NCI-H128 (cell line): ENCODE data around the gene TUBB6.

Source experiments
- DNase-seq: peaks from one replicate; lab custom pipeline; 2025; ENCODE audit not compliant: unreplicated experiment; lab: John Stamatoyannopoulos, UW

TUBB6 gene

DNA sequence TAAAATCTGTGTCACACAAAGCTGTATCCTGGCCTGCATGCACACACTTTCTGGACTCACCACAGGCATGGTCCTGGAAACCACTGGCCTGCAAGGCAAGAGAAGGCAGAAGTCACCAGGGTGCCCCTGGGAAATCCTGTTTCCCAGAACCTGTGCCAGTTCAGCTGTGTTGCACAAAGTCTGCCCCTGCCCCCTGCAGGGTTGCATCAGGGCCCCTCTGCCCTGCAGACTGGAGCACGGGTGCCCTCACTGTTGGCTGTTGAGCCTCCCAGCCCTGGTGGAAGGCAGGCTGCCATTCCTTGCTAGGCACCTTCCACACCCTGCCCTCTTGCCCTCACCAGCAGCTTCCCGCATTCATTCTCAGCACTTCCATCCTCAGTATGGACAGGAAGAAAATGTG lies 18.0 kb upstream of the TUBB6 start:
- no peak for DNase-seq

DNA sequence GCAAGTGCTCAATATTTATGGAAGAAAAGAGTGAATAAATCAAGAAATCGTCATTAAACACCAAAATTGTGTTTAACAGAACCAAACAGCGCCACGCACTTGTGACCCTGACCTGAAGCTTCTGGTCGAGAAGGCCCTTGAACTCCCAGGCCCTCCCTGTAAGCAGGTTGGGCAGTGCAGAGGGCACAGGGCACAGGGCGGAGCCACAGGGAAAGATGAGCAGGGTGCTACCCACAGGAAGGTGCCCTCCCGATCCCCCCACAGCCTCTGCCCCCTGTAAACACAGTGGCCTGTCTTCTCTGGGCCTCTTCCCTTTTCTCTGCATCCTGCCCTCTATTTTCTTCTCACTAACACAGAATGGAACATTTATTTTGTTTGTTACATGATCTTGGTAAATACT lies 16.9 kb upstream of the TUBB6 start:
- no peak for DNase-seq

- no peak for DNase-seq
These were observed 16.4 kb upstream of the TUBB6 start for GRCh38 chr18:12291690-12292089.

GRCh38 chr18:12293831-12294230 lies 14.2 kb upstream of the TUBB6 start:
- no peak for DNase-seq

GRCh38 chr18:12295389-12296086 lies 12.5 kb upstream of the TUBB6 start:
- no peak for DNase-seq

DNA sequence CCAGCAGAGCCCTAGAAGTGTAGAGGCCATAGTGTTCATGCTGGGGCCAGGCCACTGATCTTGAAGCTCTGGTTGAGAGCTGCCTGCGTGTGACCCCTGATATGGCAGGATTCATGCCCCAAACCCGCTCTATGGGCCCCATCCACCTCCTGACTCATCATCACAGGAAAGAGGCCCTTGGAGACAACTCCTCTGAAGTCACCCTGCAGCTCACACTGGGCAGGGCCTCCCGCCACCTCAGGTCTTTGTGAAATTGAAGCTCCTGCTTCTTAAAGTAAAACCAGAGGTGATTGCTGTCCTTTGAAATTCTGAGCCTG lies 12.0 kb upstream of the TUBB6 start:
- no peak for DNase-seq

DNA sequence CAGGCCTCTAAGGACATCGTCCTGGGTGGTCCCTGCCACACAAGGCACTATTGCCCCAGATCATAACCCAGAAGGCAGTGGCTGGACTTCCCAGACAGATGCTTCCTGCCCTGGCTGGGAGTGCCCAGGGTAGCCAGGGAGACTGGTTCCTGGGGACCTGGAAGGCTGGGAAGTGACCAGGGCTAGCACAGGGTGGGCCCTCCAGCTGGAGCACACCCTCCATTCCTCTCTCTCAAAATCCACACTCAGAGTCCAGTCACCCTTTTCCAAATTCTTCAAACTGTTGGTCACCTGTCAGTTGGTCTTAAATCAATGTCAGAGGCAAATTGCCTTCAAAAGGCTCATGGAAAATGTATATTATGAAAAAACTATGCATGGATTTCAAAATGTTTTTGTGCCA lies 11.6 kb upstream of the TUBB6 start:
- DNase-seq, result no peak

DNA sequence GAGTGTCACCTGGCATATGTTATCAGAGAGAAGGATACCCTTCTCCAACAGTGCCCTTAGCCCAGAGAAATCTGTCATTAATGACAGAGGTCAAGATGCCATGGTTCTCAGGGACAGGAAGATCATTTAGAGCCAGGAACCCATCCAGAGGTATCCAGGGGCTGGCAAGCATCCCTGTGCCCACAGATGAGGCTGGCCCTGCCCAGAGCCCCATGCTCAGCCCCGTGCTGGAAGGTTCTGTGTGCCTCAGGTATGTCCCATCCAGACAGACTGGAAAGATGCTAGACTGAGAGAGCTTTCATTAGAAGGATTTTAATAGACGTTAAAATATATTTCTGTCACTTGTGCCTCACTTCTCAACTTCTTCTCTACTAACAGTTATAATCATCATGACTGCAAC lies 8.2 kb upstream of the TUBB6 start:
- DNase-seq, result no peak

GRCh38 chr18:12301263-12302005 lies 6.6 kb upstream of the TUBB6 start:
- no peak for DNase-seq

GRCh38 chr18:12302391-12303147 lies 5.5 kb upstream of the TUBB6 start:
- no peak for DNase-seq

DNA sequence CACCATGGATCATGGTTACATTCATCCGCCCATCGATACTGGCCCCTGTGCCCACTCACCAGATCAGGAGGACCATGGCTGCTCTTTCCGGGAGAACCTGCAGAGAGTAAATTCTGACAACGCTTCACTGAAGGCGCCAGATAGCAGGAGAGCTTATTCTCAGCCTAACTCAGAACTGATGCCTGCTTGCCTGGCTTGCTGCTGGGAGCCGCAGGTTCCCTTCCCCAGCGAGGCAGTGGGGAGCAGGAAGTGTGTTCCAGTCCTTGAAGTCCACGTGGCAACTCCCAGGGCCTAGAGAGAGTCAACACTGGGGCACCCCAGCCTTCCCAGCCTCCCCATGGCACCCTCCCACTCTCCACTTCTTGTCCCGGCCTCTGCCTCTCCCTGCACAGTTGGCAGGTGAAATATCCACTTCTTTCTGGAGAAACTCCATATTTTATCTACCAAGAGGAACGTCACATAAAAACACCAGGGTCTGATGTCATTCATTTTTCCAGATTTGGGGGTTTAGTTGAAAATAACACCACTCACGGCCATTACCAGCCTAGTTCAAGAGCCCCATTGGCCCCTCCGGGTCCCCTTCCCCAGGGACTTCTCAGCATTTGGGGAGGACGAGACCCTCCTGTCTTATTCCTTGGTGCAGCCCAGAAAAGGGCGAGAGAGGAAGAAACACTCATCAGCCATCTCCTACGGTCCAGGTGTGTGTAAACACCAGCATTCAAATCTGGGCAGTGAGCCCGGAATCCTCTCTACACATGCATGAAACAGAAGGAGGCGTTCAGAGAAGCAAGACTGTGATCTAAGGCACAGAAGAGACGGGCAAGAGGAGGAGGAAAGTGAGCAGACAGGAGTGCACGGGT lies 3.5 kb upstream of the TUBB6 start:
- DNase-seq, result peak; percentile 25

- no peak for DNase-seq
These were observed 2.8 kb upstream of the TUBB6 start for GRCh38 chr18:12305211-12305610.

DNA sequence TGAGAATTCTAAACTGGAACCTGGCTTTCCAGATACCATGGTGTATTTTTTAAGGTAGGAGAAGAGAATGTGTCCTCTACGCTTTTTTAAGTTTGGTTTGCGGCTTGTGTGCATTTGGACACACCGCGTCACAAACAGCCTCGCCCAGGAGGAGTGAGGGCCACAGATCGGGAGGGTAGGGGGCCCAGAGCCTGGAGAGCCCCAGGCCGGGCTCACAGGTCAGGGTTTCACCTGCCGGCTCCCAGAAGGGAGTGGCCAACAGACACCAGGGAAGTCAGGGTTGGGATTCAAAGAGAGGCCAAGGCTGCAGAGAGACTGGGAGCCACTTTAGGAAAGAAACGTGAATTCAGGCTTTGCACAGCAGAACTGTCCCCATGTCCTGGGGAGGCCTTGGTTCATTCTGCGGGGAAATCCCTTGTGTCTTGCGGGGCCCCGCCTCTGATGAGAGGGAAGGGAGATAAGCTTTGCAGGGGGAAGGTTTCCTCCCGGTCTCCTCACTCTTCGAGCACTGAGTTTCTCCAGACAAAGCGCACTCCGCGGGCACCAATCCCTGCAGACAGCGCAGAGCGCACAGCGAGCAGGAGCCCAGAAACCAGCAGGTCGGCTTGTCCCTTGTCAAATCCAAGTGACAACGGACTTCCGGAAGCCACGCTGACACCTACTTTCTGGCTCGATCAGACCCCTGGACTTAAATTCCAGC lies 2.0 kb upstream of the TUBB6 start:
- DNase-seq, result no peak

- no peak for DNase-seq
These were observed 1.0 kb upstream of the TUBB6 start for GRCh38 chr18:12306752-12307700.

DNA sequence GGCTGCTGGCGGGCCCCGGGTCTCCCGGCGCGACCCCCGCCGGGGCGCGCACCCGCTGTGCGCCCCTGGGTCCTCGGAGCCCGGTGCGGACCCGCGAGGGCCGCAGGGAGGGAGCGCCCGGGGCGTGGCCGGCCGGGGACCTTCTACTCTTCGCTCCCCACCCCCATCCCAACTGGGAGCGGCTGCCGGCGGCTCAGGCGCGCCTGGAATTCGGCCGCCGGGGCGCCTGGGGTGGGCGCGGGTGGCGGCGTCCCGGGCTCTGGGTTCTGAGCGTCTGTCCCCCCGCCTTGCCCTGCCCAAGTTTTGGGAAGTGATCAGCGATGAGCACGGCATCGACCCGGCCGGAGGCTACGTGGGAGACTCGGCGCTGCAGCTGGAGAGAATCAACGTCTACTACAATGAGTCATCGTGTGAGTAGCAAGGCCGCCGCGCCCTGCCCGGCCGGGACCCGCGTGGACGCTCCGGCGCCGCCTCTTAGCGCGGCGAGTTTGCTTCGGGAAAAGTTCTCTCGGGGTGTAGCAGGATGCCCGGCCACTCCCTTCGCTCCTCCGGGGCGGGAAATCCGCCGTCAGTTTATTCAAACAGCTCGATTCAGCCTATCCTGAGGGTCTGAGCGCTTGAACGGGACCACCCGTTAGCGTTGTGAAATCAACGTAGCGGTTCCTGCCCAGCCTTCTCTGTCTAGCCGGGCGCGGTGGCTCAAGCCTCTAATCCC lies 502 bp downstream of the TUBB6 start:
- DNase-seq, result no peak

GRCh38 chr18:12309683-12310198 lies 1.7 kb downstream of the TUBB6 start:
- no peak for DNase-seq

GRCh38 chr18:12310762-12311161 lies 2.7 kb downstream of the TUBB6 start:
- DNase-seq, result no peak

- no peak for DNase-seq
These were observed 4.9 kb downstream of the TUBB6 start for GRCh38 chr18:12312976-12313375.
